Liver (tissue), 9 donors: Measurements from ENCODE around the gene TESPA1. TPM values are rescaled to one million over a fixed set of nuclear protein-coding genes. Genes with fewer than 3 reads are reported as not detected.

Experiments
- DNase-seq: peaks from one replicate; pipeline ENCODE4 v3.0.0-alpha.2; 2017; ENCODE audit warnings: low spot score
- H3K27ac ChIP-seq, 2 donors: one replicate each; pipeline ENCODE4 v1.7.0; 2013; ENCODE audit warnings: inconsistent platforms in 2 of 2, low read length in 2 of 2, control low read depth in 1 of 2, low read depth in 1 of 2, mild to moderate bottlenecking in 1 of 2
- H3K27me3 ChIP-seq, 4 donors: one replicate each; pipeline versions ENCODE4 v1.6.1 to v1.7.0; 2013; ENCODE audit warnings: low read length in 3 of 4, inconsistent platforms in 1 of 4, mild to moderate bottlenecking in 1 of 4, moderate library complexity in 1 of 4; ENCODE audit not compliant: control insufficient read depth in 4 of 4, insufficient read depth in 4 of 4
- H3K36me3 ChIP-seq, 4 donors: one replicate each; pipeline versions ENCODE4 v1.6.1 to v1.7.0; 2013; ENCODE audit warnings: low read length in 3 of 4, mild to moderate bottlenecking in 3 of 4, low read depth in 1 of 4, moderate library complexity in 1 of 4; ENCODE audit not compliant: control insufficient read depth in 4 of 4, insufficient read depth in 3 of 4
- H3K4me1 ChIP-seq, 4 donors: one replicate each; pipeline versions ENCODE4 v1.6.1 to v1.7.0; 2013; ENCODE audit warnings: low read length in 3 of 4, mild to moderate bottlenecking in 3 of 4, moderate library complexity in 1 of 4; ENCODE audit not compliant: control insufficient read depth in 4 of 4, insufficient read depth in 4 of 4
- H3K4me3 ChIP-seq, 3 donors: one replicate each; pipeline versions ENCODE4 v1.6.1 to v1.7.0; 2013; ENCODE audit warnings: low read length in 3 of 3, control low read depth in 1 of 3, low read depth in 1 of 3, mild to moderate bottlenecking in 1 of 3
- H3K9ac ChIP-seq, 2 donors: one replicate each; pipeline ENCODE4 v1.7.0; 2013; ENCODE audit warnings: low read length in 2 of 2, mild to moderate bottlenecking in 2 of 2, moderate library complexity in 2 of 2, control low read depth in 1 of 2, low read depth in 1 of 2
- H3K9me3 ChIP-seq, 4 donors: one replicate each; pipeline versions ENCODE4 v1.6.1 to v1.7.0; 2013; ENCODE audit warnings: low read length in 3 of 4; ENCODE audit not compliant: control insufficient read depth in 4 of 4
- ATF3 ChIP-seq: IDR thresholded peaks from 2 replicates; pipeline ENCODE4 v1.6.1; 2016; ENCODE audit warnings: antibody characterized with exemption
- CTCF ChIP-seq: fragments of 150-350 bp; IDR thresholded peaks from 2 replicates; pipeline ENCODE4 v1.5.1; 2017; ENCODE audit warnings: improper control_type of control experiment, low read depth, low read length; ENCODE audit not compliant: missing input control
- EGR1 ChIP-seq, 2 donors: IDR thresholded peaks; 2 replicates each; pipeline ENCODE4 v1.6.1; 2016 to 2018; ENCODE audit warnings: antibody characterized with exemption in 2 of 2, low read depth in 2 of 2
- FOXA1 ChIP-seq: IDR thresholded peaks from 2 replicates; pipeline ENCODE4 v1.6.1; 2016; ENCODE audit warnings: antibody characterized with exemption
- FOXA2 ChIP-seq: IDR thresholded peaks from 2 replicates; pipeline ENCODE4 v1.6.1; 2016; ENCODE audit warnings: antibody characterized with exemption
- GABPA ChIP-seq, 2 donors: IDR thresholded peaks in 1 of 2; conservative IDR thresholded peaks in 1 of 2; 2 replicates each; pipeline ENCODE4 v1.6.1; 2016; ENCODE audit warnings: antibody characterized with exemption in 2 of 2, mild to moderate bottlenecking in 1 of 2, moderate library complexity in 1 of 2
- HNF4A ChIP-seq, 2 donors: conservative IDR thresholded peaks; 2 replicates each; pipeline ENCODE4 v1.6.1; 2016; ENCODE audit warnings: antibody characterized with exemption in 2 of 2, mild to moderate bottlenecking in 2 of 2
- HNF4G ChIP-seq: IDR thresholded peaks from 2 replicates; pipeline ENCODE4 v1.6.1; 2016; ENCODE audit warnings: antibody characterized with exemption
- JUND ChIP-seq, 2 donors: IDR thresholded peaks; 2 replicates each; pipeline ENCODE4 v1.6.1; 2016; ENCODE audit warnings: antibody characterized with exemption in 2 of 2
- NR2F2 ChIP-seq: IDR thresholded peaks from 2 replicates; pipeline ENCODE4 v1.6.1; 2016; ENCODE audit warnings: antibody characterized with exemption
- RAD21 ChIP-seq, 2 donors: IDR thresholded peaks; 2 replicates each; pipeline ENCODE4 v1.6.1; 2016; ENCODE audit warnings: antibody characterized with exemption in 2 of 2, mild to moderate bottlenecking in 2 of 2
- REST ChIP-seq: IDR thresholded peaks from 2 replicates; pipeline ENCODE4 v1.6.1; 2016; ENCODE audit warnings: antibody characterized with exemption, mild to moderate bottlenecking
- RXRA ChIP-seq, 2 donors: IDR thresholded peaks; 2 replicates each; pipeline ENCODE4 v1.6.1; 2017 to 2018; ENCODE audit warnings: antibody characterized with exemption in 2 of 2, mild to moderate bottlenecking in 1 of 2
- SP1 ChIP-seq: IDR thresholded peaks from 2 replicates; pipeline ENCODE4 v1.6.1; 2018; ENCODE audit warnings: antibody characterized with exemption, mild to moderate bottlenecking
- TAF1 ChIP-seq: conservative IDR thresholded peaks from 2 replicates; pipeline ENCODE4 v1.6.1; 2016; ENCODE audit warnings: antibody characterized with exemption, mild to moderate bottlenecking
- YY1 ChIP-seq: IDR thresholded peaks from 2 replicates; pipeline ENCODE4 v1.6.1; 2016; ENCODE audit warnings: antibody characterized with exemption, mild to moderate bottlenecking
- ZBTB33 ChIP-seq: IDR thresholded peaks from 2 replicates; pipeline ENCODE4 v1.6.1; 2016; ENCODE audit warnings: antibody characterized with exemption
- WGBS: extraction: QIAGEN DNeasy Blood & Tissue Kit; methylation state at CpG from one replicate; pipeline ENCODE4 v1.1.7; 2013; 5-methylcytosine and 5-hydroxymethylcytosine counted together
- polyA plus RNA-seq, 2 donors: library from polyadenylated mRNA; stranded (reverse) in 1 of 2; unstranded in 1 of 2; fragments of 200-250 nt in 1 of 2; fragments of >200 nt in 1 of 2; fragmentation: Nextera tagmentation in 1 of 2; extraction: Ambion mirVana in 1 of 2; gene quantifications; one replicate each; pipeline versions ENCODE4 v1.2.1 to v1.2.3, GENCODE V29; 2013 to 2015
- total RNA-seq, 2 donors: library from RNA; depleted of rRNA; stranded (reverse); fragments of >200 nt; gene quantifications; one replicate each; pipeline ENCODE4 v1.2.3, GENCODE V29; 2014
- TF ChIP-seq, protein P1 (sequence below): IDR thresholded peaks from 2 replicates; pipeline ENCODE4 v1.6.1; 2016; ENCODE audit warnings: antibody characterized with exemption
- donor health status: healthy.
- donor health status: healthy.
- donor health status: healthy.
- donor health status: healthy.
- donor health status: healthy.

Gene TESPA1
- total and polyA plus RNA-seq, 4 donors, result 0.10 to 3.2 (median 0.42) TPM

- WGBS, result 73% methylated on average over 5 of the region's 5 CpGs
- Histone ChIP-seq H3K9me3 (no peaks in the 10 kb centered on the region), H3K27ac (no peak overlapping the region), H3K9ac (no peak overlapping the region), H3K4me3 (no peak overlapping the region), H3K36me3 (no peaks in the 10 kb centered on the region), H3K4me1 (peaks cover 0 to 6% (median 2%) of the 10 kb centered on the region in 4 donors), H3K27me3 (no peaks in the 10 kb centered on the region)
- no peak for TF ChIP-seq JUND (IDR thresholded peaks at IDR 0.05)
- DNase-seq, result no peak
These were observed 6.7 kb downstream of the TESPA1 start for GRCh38 chr12:54977857-54978256.

DNA sequence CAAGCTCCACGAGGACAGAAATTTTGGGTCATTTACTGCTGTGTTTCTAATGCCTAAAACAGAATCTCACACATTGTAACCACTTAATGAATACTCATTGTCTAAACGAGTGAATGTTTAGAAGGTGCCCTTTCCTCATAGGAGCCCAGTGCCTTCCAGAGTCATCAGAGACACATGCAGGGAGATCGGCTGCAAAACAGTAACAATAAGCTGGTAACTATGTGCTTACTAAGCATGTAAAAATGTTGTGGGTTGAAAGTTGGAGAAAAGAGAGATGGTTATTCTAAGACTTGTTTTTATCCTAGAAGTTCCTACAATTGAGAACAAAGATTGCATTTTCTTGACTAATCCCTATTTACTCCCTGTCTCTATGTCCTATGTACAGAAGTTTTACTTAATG, 7.4 kb downstream of the TESPA1 start:
- TF ChIP-seq FOXA1 (no peak), NR2F2 (no peak), FOXA2 (no peak), ATF3 (no peak), TAF1 (no peak), EGR1 (IDR thresholded peaks at IDR 0.05; ENCODE audit: low read depth in 2 of 2) (no peak), HNF4A (conservative IDR thresholded peaks at IDR 0.05) (no peak), RXRA (IDR thresholded peaks at IDR 0.05) (no peak), RAD21 (IDR thresholded peaks at IDR 0.05) (no peak), HNF4G (no peak), SP1 (no peak), ZBTB33 (no peak), REST (no peak), GABPA (IDR thresholded peaks at IDR 0.05 in 1 of 2, conservative IDR thresholded peaks at IDR 0.05 in 1 of 2) (no peak), YY1 (no peak), CTCF (no peak), JUND (IDR thresholded peaks at IDR 0.05) (no peak)
- TF ChIP-seq, protein P1, sequence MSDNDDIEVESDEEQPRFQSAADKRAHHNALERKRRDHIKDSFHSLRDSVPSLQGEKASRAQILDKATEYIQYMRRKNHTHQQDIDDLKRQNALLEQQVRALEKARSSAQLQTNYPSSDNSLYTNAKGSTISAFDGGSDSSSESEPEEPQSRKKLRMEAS, result no peak
- Histone ChIP-seq H3K27me3 (no peaks in the 10 kb centered on the region), H3K4me3 (no peak overlapping the region), H3K9ac (no peak overlapping the region), H3K4me1 (peaks cover 0 to 6% (median 2%) of the 10 kb centered on the region in 4 donors), H3K36me3 (no peaks in the 10 kb centered on the region), H3K9me3 (no peaks in the 10 kb centered on the region), H3K27ac (no peak overlapping the region)
- 49% methylated on average over 3 of the region's 3 CpGs for WGBS
- DNase-seq, result no peak
